Measurements from ENCODE around the gene HORMAD2.

HORMAD2 gene

GRCh38 chr22:30201945-30202344 lies 121.7 kb downstream of the HORMAD2 start:
- CTCF ChIA-PET = interaction anchor here (1.0 to 1.2 kb wide), 2 partner anchors 49 to 54 kb away, joined by 3 to 4 read pairs; no protein-coding TSS in a partner anchor
- H3K4me1 ChIP-seq (ENCODE audit: control insufficient read depth, insufficient read depth, low read length) = peaks cover 5% of the 10 kb centered on the region
- H3K9me3 ChIP-seq (ENCODE audit: control insufficient read depth, insufficient read depth, low read depth, low read length) = no peaks in the 10 kb centered on the region
- TF ChIP-seq TRIM28 (IDR thresholded peaks at IDR 0.05; ENCODE audit: borderline replicate concordance, low read length) (peak; percentile 79; the same call in 1 of the 2 replicates), INSM2 (tag by site-specific recombination; IDR thresholded peaks at IDR 0.05) (no peak), ZNF530 (tag by site-specific recombination; IDR thresholded peaks at IDR 0.05; ENCODE audit: low read depth) (no peak), ZNF16 (tag by site-specific recombination; IDR thresholded peaks at IDR 0.05; ENCODE audit: low read depth) (no peak), SETDB1 (IDR thresholded peaks at IDR 0.05; ENCODE audit: insufficient read length, low read length) (peak; percentile 49)
- no peak overlapping the region for H3K27ac ChIP-seq (ENCODE audit: extremely low read depth, low read depth, low read length)
- POLR2A ChIA-PET = no interaction called here
- no peak overlapping the region for H3K4me3 ChIP-seq (ENCODE audit: low read depth, low read length)
- H3K36me3 ChIP-seq (ENCODE audit: control insufficient read depth in 2 of 2, insufficient read depth in 1 of 2, low read length in 2 of 2) = no peaks in the 10 kb centered on the region

GRCh38 chr22:30202531-30203006 lies 122.3 kb downstream of the HORMAD2 start:
- POLR2A ChIA-PET = no interaction called here
- H3K4me1 ChIP-seq (ENCODE audit: control insufficient read depth, insufficient read depth, low read length) = no peaks in the 10 kb centered on the region
- TF ChIP-seq KLF1 (tag by site-specific recombination; IDR thresholded peaks at IDR 0.05) (peak; percentile 71), ZNF830 (tag by site-specific recombination; IDR thresholded peaks at IDR 0.05; ENCODE audit: low read depth) (no peak), KLF17 (tag by site-specific recombination; IDR thresholded peaks at IDR 0.05) (peak; percentile 90), ZNF341 (tag by site-specific recombination; IDR thresholded peaks at IDR 0.05; ENCODE audit: low read depth) (peak; percentile 30; the same call in 1 of the 2 replicates)
- no peak overlapping the region for H3K4me3 ChIP-seq (ENCODE audit: low read depth, low read length)
- CTCF ChIA-PET = interaction anchor here (1.2 kb wide), 1 partner anchor 53 kb away, joined by 3 read pairs; no protein-coding TSS in a partner anchor
- H3K36me3 ChIP-seq (ENCODE audit: control insufficient read depth in 2 of 2, insufficient read depth in 1 of 2, low read length in 2 of 2) = no peaks in the 10 kb centered on the region
- peak overlapping the region; percentile 71 for H3K27ac ChIP-seq (ENCODE audit: extremely low read depth, low read depth, low read length)
- H3K9me3 ChIP-seq (ENCODE audit: control insufficient read depth, insufficient read depth, low read depth, low read length) = no peaks in the 10 kb centered on the region

GRCh38 chr22:30204015-30204741 lies 123.9 kb downstream of the HORMAD2 start:
- Histone ChIP-seq H3K4me3 (ENCODE audit: low read depth, low read length) (no peak overlapping the region), H3K27ac (ENCODE audit: extremely low read depth, low read depth, low read length) (no peak overlapping the region), H3K9me3 (ENCODE audit: control insufficient read depth, insufficient read depth, low read depth, low read length) (no peaks in the 10 kb centered on the region), H3K4me1 (ENCODE audit: control insufficient read depth, insufficient read depth, low read length) (no peaks in the 10 kb centered on the region), H3K36me3 (ENCODE audit: control insufficient read depth in 2 of 2, insufficient read depth in 1 of 2, low read length in 2 of 2) (no peaks in the 10 kb centered on the region)
- ChIA-PET CTCF (interaction anchor here (1.3 kb wide), 1 partner anchor 60 kb away, joined by 3 read pairs; no protein-coding TSS in a partner anchor), POLR2A (interaction anchor here (0.9 kb wide), 1 partner anchor 14 kb away, joined by 3 read pairs; no protein-coding TSS in a partner anchor)
- no peak for TF ChIP-seq ZNF426 (tag by site-specific recombination; IDR thresholded peaks at IDR 0.05)
- 0 out of 2 replicates have a peak, but pooled peaks have one; percentile 36 for TF ChIP-seq ZNF169 (tag by site-specific recombination; IDR thresholded peaks at IDR 0.05)
- no peak for TF ChIP-seq ZNF398 (tag by site-specific recombination; IDR thresholded peaks at IDR 0.05)
